Loucy (cell line): ENCODE results near the gene KCNH1.

Experiments used
- H2AFZ ChIP-seq: fragments of 200-600 bp; sonication (generic); 2 replicates; pipeline ENCODE4 v1.6.0; 2016; ENCODE audit warnings: antibody characterized with exemption, mild to moderate bottlenecking, low read length, moderate library complexity
- H3F3A ChIP-seq: fragments of 200-600 bp; 2 replicates; pipeline ENCODE4 v1.6.0; 2016; ENCODE audit warnings: antibody characterized with exemption, low read depth, mild to moderate bottlenecking
- H3K27me3 ChIP-seq: fragments of 200-600 bp; sonication (generic); 2 replicates; pipeline ENCODE4 v1.6.1; 2014; ENCODE audit warnings: low read length, mild to moderate bottlenecking; ENCODE audit not compliant: insufficient read depth, poor library complexity, severe bottlenecking
- H3K36me3 ChIP-seq: fragments of 200-600 bp; sonication (generic); 2 replicates; pipeline ENCODE4 v1.6.1; 2016; ENCODE audit warnings: low read length; ENCODE audit not compliant: insufficient read depth
- H3K4me1 ChIP-seq: fragments of 200-600 bp; sonication (generic); 2 replicates; pipeline ENCODE4 v1.5.1; 2014; ENCODE audit warnings: low read length, mild to moderate bottlenecking; ENCODE audit not compliant: insufficient read depth, poor library complexity, severe bottlenecking
- H3K4me2 ChIP-seq: fragments of 200-600 bp; sonication (generic); 2 replicates; pipeline ENCODE4 v1.6.0; 2014; ENCODE audit warnings: antibody characterized with exemption, low read length, low read depth, mild to moderate bottlenecking; ENCODE audit not compliant: poor library complexity, severe bottlenecking
- H3K4me3 ChIP-seq: fragments of 200-600 bp; sonication (generic); 2 replicates; pipeline ENCODE4 v1.5.1; 2014; ENCODE audit warnings: low read length, mild to moderate bottlenecking, mixed read lengths; ENCODE audit not compliant: poor library complexity, severe bottlenecking
- H3K79me2 ChIP-seq: fragments of 200-600 bp; sonication (generic); 2 replicates; pipeline ENCODE4 v1.6.1; 2014; ENCODE audit warnings: low read length; ENCODE audit not compliant: insufficient read depth
- H3K9ac ChIP-seq: fragments of 200-600 bp; sonication (generic); 2 replicates; pipeline ENCODE4 v1.6.0; 2014; ENCODE audit warnings: mild to moderate bottlenecking, low read depth, low read length, moderate library complexity; ENCODE audit not compliant: poor library complexity, severe bottlenecking
- H3K9me2 ChIP-seq: fragments of 200-600 bp; sonication (generic); replicated peaks from 2 replicates; pipeline ENCODE4 v1.6.1; 2016; ENCODE audit warnings: low read depth, low read length, mixed read lengths
- H3K9me3 ChIP-seq: fragments of 200-600 bp; sonication (generic); 2 replicates; pipeline ENCODE4 v1.6.1; 2014; ENCODE audit warnings: mild to moderate bottlenecking, antibody characterized with exemption, low read length, low read depth; ENCODE audit not compliant: insufficient read depth
- H4K20me1 ChIP-seq: fragments of 200-600 bp; sonication (generic); 2 replicates; pipeline ENCODE4 v1.6.0; 2014; ENCODE audit warnings: antibody characterized with exemption, low read length, mild to moderate bottlenecking; ENCODE audit not compliant: insufficient read depth, poor library complexity, severe bottlenecking
- EZH2phosphoT487 ChIP-seq: fragments of 200-600 bp; IDR thresholded peaks from 2 replicates; pipeline ENCODE4 v1.6.1; 2018; ENCODE audit warnings: antibody characterized with exemption, mild to moderate bottlenecking, moderate library complexity, borderline replicate concordance
- TF ChIP-seq, protein P1 (sequence below): fragments of 200-600 bp; sonication (generic); conservative IDR thresholded peaks from 2 replicates; pipeline ENCODE4 v1.5.1; 2014; ENCODE audit warnings: mild to moderate bottlenecking, antibody characterized with exemption, low read length

Gene KCNH1

DNA sequence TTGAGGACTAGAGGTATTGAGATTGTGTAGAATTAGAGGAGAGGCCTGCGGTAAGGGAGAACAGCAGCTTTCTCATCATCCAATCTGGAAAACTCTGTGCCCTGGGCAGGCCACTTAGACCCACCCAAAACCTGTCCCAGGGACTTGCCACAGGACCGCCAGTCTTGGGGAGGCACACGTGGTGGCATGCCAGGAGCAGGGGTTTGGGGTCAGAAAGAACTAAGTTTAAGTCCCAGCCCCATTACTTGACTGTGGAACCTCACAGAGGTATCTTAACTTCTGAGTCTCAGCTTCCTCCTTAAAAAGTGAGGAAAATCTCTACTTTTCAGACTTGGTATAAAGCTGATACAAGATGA, 448.7 kb downstream of the KCNH1 start:
- Histone ChIP-seq H4K20me1 (no peaks in the 10 kb centered on the region), H3K79me2 (no peaks in the 10 kb centered on the region), H3K9me2 (no peaks in the 10 kb centered on the region), H3K9me3 (no peaks in the 10 kb centered on the region), H3K36me3 (no peaks in the 10 kb centered on the region), H3K27me3 (no peaks in the 10 kb centered on the region), H3K9ac (no peak overlapping the region), H3K4me3 (no peak overlapping the region), H3K4me2 (no peak overlapping the region), H3F3A (no peaks in the 10 kb centered on the region), H3K4me1 (peaks cover 16% of the 10 kb centered on the region), H2AFZ (no peak overlapping the region)
- TF ChIP-seq, protein P1, sequence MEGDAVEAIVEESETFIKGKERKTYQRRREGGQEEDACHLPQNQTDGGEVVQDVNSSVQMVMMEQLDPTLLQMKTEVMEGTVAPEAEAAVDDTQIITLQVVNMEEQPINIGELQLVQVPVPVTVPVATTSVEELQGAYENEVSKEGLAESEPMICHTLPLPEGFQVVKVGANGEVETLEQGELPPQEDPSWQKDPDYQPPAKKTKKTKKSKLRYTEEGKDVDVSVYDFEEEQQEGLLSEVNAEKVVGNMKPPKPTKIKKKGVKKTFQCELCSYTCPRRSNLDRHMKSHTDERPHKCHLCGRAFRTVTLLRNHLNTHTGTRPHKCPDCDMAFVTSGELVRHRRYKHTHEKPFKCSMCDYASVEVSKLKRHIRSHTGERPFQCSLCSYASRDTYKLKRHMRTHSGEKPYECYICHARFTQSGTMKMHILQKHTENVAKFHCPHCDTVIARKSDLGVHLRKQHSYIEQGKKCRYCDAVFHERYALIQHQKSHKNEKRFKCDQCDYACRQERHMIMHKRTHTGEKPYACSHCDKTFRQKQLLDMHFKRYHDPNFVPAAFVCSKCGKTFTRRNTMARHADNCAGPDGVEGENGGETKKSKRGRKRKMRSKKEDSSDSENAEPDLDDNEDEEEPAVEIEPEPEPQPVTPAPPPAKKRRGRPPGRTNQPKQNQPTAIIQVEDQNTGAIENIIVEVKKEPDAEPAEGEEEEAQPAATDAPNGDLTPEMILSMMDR, result no peak
- TF ChIP-seq EZH2phosphoT487, result no peak

DNA sequence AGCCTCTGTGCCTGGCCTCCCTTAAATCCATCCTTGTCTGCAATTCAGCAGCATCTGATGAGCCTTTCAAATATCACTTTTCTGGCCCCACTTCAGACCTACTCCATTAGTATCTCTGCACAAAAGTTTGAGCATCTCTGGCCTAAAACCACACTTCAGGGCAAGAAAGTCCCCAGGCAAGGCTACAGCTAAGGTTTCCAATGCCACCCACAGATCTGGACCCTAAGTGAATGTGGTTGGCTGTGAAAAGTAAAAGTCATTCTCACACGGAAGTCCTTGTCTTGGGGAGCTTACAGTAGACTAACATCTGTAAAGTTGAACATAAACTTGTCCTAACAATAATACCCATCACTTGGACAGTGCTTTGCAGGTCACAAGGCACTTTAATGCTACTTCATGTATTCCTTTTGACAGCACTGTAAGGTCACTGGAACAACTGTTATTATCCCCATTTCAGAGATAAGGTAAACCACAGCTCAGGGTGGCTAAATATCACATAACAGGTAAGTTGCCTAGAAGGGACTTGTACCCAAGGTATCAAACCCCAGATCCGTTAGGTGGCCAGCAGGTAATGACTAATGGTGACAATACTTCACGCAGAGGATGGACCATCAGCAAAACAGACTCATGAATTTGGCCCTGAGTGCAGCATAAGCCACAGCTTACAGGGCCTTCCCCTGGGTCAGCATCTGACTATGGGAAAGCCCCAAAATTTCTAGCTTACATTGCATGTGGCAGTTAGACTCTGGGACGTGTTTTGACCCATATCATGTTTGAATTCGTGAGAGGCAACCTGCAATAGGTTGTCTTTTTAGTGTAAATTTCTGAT, 449.3 kb downstream of the KCNH1 start:
- Histone ChIP-seq H3K4me2 (no peak overlapping the region), H3F3A (no peaks in the 10 kb centered on the region), H3K36me3 (no peaks in the 10 kb centered on the region), H3K9me2 (no peaks in the 10 kb centered on the region), H3K9me3 (no peaks in the 10 kb centered on the region), H2AFZ (no peak overlapping the region), H3K27me3 (no peaks in the 10 kb centered on the region), H3K4me3 (no peak overlapping the region), H3K79me2 (no peaks in the 10 kb centered on the region), H3K4me1 (peaks cover 10% of the 10 kb centered on the region), H3K9ac (no peak overlapping the region), H4K20me1 (no peaks in the 10 kb centered on the region)
- no peak for TF ChIP-seq EZH2phosphoT487
- TF ChIP-seq, protein P1, result no peak

GRCh38 chr1:210683403-210684047, 450.4 kb downstream of the KCNH1 start:
- no peak overlapping the region for H3K4me3 ChIP-seq
- no peaks in the 10 kb centered on the region for H4K20me1 ChIP-seq
- no peaks in the 10 kb centered on the region for H3K36me3 ChIP-seq
- no peaks in the 10 kb centered on the region for H3K9me2 ChIP-seq
- no peak overlapping the region for H3K4me2 ChIP-seq
- H3K27me3 ChIP-seq, result no peaks in the 10 kb centered on the region
- no peaks in the 10 kb centered on the region for H3K79me2 ChIP-seq
- no peaks in the 10 kb centered on the region for H3K9me3 ChIP-seq
- no peak overlapping the region for H3K9ac ChIP-seq
- H2AFZ ChIP-seq, result no peak overlapping the region
- H3K4me1 ChIP-seq, result peaks cover 5% of the 10 kb centered on the region
- TF ChIP-seq EZH2phosphoT487, result no peak
- TF ChIP-seq, protein P1, result no peak
- no peaks in the 10 kb centered on the region for H3F3A ChIP-seq
